ENCODE results near the gene DUOX1. TPM values are rescaled to one million over a fixed set of nuclear protein-coding genes. Genes with fewer than 3 reads are reported as not detected.

Gene DUOX1
- total and polyA plus RNA-seq, 2 of the 13 experiments (the other 11 are each of a cell fraction or from before 2014, with no cell fraction given) = 0.03 TPM; not detected in 1

DNA sequence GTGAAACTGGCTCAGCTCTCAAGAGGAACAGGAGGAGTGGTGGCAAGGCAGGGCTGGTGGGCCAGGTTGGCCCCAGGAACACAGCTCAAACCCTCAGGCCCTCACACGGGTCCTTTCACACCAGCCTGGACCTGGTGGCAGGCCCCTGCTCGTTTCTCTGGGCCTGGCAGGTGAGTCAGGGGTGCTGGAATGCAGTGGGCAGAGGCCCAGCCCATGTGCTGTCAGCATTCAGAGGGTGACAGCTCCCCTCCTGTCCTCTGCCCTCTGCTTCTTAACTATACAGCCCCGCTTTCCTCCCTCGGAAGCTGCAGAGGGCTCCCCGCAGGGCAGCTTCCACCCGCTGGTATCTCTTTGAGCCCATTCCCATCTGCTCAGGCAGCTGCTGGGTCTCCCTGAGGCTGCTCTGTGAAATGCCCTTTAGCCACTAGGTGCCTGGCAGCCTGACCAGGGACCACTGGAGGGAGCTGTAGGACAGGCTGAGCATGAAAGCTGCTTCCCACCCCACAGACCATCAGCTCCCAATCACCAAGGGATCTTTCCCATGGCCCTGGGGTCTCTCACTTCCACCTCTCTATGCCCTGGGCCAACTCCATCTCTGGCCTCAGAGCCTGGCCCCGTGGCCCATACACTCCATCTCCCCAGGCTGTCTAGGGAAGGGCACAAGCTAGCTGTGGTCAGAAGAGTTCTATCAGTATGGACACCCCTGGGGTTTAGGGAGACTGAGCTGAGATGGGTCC, 33.1 kb downstream of the DUOX1 start (continued):
- TF ChIP-seq, protein P1, sequence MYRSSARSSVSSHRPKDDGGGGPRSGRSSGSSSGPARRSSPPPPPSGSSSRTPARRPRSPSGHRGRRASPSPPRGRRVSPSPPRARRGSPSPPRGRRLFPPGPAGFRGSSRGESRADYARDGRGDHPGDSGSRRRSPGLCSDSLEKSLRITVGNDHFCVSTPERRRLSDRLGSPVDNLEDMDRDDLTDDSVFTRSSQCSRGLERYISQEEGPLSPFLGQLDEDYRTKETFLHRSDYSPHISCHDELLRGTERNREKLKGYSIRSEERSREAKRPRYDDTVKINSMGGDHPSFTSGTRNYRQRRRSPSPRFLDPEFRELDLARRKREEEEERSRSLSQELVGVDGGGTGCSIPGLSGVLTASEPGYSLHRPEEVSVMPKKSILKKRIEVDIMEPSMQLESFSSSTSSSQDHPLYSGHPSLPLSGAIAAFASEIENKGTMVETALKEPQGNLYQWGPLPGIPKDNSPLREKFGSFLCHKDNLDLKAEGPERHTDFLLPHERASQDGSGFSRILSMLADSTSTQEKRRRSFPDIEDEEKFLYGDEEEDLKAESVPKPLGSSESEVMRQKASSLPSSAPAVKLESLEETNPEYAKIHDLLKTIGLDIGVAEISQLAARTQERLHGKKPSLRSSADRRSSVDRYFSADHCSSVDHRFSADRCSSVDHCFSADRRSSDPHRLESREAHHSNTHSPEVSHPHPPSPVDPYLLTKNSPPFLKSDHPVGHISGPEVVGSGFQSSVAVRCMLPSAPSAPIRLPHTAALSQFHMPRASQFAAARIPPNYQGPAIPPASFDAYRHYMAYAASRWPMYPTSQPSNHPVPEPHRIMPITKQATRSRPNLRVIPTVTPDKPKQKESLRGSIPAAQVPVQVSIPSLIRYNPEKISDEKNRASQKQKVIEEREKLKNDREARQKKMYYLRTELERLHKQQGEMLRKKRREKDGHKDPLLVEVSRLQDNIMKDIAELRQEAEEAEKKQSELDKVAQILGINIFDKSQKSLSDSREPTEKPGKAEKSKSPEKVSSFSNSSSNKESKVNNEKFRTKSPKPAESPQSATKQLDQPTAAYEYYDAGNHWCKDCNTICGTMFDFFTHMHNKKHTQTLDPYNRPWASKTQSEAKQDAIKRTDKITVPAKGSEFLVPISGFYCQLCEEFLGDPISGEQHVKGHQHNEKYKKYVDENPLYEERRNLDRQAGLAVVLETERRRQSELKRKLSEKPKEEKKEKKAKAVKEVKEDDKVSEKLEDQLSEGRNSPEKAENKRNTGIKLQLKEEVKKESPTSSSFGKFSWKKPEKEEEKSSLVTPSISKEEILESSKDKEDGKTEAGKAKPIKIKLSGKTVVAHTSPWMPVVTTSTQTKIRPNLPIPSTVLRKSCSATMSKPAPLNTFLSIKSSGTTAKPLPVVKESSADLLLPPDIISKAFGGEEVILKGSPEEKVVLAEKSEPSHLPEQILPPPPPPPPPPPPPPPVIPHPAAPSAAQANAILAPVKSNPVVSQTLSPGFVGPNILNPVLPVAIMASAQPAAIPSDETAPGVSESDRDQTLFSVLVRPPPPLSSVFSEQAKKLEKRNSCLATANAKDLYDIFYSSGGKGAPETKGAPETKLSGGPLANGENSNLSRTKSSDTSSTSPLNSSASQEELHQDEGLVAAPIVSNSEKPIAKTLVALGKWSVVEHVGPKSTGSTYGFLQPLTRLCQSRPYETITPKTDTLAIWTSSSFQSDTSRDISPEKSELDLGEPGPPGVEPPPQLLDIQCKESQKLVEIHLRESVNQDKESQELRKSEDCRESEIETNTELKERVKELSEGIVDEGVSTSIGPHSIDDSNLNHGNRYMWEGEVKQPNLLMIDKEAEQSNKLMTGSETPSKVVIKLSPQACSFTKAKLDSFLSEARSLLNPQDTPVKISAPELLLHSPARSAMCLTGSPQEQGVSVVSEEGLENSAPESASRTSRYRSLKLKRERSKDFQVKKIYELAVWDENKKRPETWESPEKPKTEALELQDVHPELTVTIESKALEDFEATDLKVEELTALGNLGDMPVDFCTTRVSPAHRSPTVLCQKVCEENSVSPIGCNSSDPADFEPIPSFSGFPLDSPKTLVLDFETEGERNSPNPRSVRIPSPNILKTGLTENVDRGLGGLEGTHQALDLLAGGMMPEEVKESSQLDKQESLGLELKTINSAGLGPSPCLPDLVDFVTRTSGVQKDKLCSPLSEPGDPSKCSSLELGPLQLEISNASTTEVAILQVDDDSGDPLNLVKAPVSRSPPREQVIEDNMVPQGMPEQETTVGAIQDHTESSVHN (CRISPR knock-in tag; IDR thresholded peaks at IDR 0.05) = no peak
- TF ChIP-seq ZNF263 (CRISPR knock-in tag; IDR thresholded peaks at IDR 0.05) (no peak), MYNN (CRISPR knock-in tag; IDR thresholded peaks at IDR 0.05; ENCODE audit: low read depth) (no peak), ZSCAN31 (CRISPR knock-in tag; IDR thresholded peaks at IDR 0.05; ENCODE audit: low read depth) (0 out of 2 replicates have a peak, but pooled peaks have one; percentile 7), ELF3 (CRISPR knock-in tag; IDR thresholded peaks at IDR 0.05) (no peak), ARID2 (CRISPR knock-in tag; IDR thresholded peaks at IDR 0.05; ENCODE audit: borderline replicate concordance) (no peak), ZSCAN20 (CRISPR knock-in tag; IDR thresholded peaks at IDR 0.05; ENCODE audit: borderline replicate concordance) (no peak), RBFOX2 (IDR thresholded peaks at IDR 0.05; ENCODE audit: low read depth, low read length) (no peak), NR2F1 (CRISPR knock-in tag; IDR thresholded peaks at IDR 0.05) (no peak), JUND (CRISPR knock-in tag; IDR thresholded peaks at IDR 0.05) (no peak), MTF1 (CRISPR knock-in tag; IDR thresholded peaks at IDR 0.05) (no peak), KLF13 (CRISPR knock-in tag; IDR thresholded peaks at IDR 0.05) (no peak), PHF21A (CRISPR knock-in tag; IDR thresholded peaks at IDR 0.05) (no peak), ZMAT3 (CRISPR knock-in tag; conservative IDR thresholded peaks at IDR 0.05) (no peak)
- TF ChIP-seq, protein P2, sequence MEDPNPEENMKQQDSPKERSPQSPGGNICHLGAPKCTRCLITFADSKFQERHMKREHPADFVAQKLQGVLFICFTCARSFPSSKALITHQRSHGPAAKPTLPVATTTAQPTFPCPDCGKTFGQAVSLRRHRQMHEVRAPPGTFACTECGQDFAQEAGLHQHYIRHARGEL (CRISPR knock-in tag; IDR thresholded peaks at IDR 0.05) = no peak
- TF ChIP-seq, protein P3, sequence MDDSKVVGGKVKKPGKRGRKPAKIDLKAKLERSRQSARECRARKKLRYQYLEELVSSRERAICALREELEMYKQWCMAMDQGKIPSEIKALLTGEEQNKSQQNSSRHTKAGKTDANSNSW (CRISPR knock-in tag; IDR thresholded peaks at IDR 0.05; ENCODE audit: borderline replicate concordance) = no peak
